ENCODE results near the gene PHF20. TPM values are rescaled to one million over a fixed set of nuclear protein-coding genes. Genes with fewer than 3 reads are reported as not detected.
"Not testable (repeated sequence)": the region's sequence is repeated elsewhere in the genome, so short reads cannot be mapped to it uniquely, and the experiment has no call there.

PHF20 gene
- total RNA-seq, 1 experiment from 2014 or later, result 22.7 TPM

GRCh38 chr20:35918021-35918420 is 146.2 kb downstream of the PHF20 start:
- DNase-seq (ENCODE audit: low read depth), result no peak

- no peak for DNase-seq (ENCODE audit: low read depth)
Observed at GRCh38 chr20:35920523-35920922, 148.7 kb downstream of the PHF20 start.

GRCh38 chr20:35929301-35929700 is 157.5 kb downstream of the PHF20 start:
- DNase-seq (ENCODE audit: low read depth), result no peak

DNA sequence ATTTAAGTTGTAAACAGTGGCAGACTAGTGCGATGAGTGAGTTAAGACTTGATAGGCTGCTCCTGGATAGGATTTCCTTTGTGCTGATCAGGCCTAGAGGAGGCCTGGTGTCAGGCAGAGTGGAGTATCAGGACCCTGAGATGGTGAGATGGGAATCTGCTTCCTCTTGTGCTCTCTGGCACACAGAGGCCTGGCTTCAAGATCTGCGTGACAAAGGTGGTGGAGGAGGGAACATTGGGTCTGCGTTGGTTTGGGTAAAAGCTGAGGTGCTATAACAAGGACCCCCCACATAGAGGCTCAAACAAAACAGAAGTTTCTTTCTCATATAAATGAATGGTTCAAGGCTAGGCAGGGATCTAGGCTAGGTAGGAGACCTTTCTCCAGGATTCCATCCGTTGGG is 162.2 kb downstream of the PHF20 start:
- no peak for DNase-seq (ENCODE audit: low read depth)

DNA sequence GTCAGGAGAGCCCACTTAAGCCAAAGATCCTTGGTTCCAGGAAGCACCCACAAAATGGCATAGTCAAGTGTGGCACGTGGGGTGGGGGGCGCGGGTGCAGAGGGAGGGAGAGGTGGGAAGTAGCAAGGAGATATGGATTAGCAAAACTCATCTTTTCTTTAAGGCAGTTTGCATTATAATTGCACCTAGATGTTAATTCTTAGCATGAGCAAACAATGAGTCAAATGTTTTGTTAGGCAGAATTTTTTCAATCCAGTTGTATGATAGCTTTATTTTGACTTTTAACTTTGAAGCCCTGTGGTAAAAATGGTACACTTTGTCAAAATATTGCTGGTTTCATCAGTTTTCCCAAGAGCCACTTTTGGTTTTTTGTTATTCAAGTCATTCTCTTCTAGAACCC is 167.4 kb downstream of the PHF20 start:
- DNase-seq (ENCODE audit: low read depth), result peak; percentile 6

DNA sequence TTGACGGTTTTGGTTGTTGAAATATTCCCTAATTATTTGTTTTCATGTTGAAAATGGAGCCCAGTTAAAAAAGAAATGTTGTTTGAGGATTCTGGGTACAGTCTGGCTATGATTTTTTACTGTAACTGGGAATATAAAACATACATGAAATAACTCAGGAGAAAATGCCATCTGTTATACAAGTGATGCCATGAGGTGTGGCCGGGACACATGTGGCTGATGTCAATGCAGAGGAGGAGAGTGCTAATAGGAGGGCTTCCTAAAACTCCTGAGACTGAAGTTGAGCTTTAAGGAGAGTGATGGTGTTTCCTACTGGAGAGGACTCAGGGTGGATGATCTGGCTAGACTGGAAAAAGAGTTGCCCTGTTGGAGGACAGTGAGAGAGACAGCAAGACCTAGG is 169.8 kb downstream of the PHF20 start:
- DNase-seq (ENCODE audit: low read depth), result no peak

DNA sequence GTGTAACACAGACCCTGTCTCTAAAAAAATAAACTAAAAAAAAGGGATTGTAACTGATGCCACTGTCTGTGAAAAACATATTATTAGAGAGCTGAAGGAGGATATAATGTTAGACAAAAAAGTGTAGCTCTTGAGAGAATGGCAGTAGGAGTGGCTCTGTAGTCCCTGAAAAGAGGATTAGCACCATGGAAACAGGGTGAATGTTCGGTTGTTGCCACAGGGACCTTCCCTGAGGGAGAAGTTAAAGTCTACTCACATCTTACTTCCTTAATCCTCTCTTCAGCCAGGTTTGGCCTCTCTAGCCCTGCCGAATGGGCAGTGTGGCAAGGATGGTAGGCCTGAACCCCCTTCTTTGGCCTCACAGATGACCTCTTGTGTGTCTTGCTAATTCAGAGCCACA is 170.4 kb downstream of the PHF20 start:
- no peak for DNase-seq (ENCODE audit: low read depth)

- DNase-seq (ENCODE audit: low read depth), result peak; percentile 25
Observed at GRCh38 chr20:35947489-35947888, 175.7 kb downstream of the PHF20 start.

DNA sequence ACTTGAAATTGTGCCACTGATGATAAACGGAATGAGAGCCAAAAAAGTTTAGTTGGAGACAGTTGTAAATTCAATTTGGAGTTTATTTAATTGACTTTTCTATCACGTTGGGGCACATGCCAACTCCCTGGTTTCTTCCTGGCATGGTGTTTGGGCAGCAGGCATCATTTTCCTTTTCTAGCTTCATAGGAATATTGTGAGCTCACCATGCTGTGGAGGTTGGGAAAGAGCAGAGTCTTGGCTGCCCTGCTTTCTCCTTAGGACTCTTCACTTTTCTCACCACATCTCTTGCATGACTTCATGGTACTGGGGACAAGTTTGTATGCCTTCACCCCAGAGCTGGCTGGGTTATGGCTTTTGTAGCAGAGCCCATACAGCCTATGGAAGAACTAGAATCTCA is 176.1 kb downstream of the PHF20 start:
- no peak for DNase-seq (ENCODE audit: low read depth)

GRCh38 chr20:35950093-35950492 is 178.3 kb downstream of the PHF20 start:
- DNase-seq (ENCODE audit: low read depth), result no peak

DNA sequence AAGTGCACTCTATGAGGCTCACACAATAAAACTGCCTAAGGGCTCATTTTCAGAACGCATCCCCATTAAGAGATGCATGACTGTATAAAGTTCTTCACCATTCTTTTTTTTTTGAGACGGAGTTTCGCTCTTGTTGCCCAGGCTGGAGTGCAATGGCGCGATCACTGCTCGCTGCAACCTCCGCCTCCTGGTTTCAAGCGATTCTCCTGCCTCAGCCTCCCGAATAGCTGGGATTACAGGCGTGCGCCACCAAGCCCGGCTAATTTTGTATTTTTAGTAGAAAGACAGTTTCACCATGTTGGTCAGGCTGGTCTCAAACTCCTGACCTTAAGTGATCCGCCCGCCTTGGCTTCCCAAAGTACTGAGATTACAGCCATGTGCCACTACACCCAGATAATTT is 180.3 kb downstream of the PHF20 start:
- DNase-seq (ENCODE audit: low read depth), result not testable (repeated sequence)

- DNase-seq (ENCODE audit: low read depth), result peak; percentile 17
Observed at GRCh38 chr20:35952480-35953386, 180.9 kb downstream of the PHF20 start.

- peak; percentile 37 for DNase-seq (ENCODE audit: low read depth)
Observed at GRCh38 chr20:35953387-35954199, 181.8 kb downstream of the PHF20 start.

GRCh38 chr20:35954200-35954906 is 182.5 kb downstream of the PHF20 start, which contains the start of gene SCAND1:
Gene SCAND1 (minus strand): TSS chr20:35954502. CDS start chr20:35954284, 218 bp downstream.
- DNase-seq (ENCODE audit: low read depth), result peak; percentile 95

GRCh38 chr20:35954907-35955251 is 183.1 kb downstream of the PHF20 start:
- DNase-seq (ENCODE audit: low read depth), result peak; percentile 42

GRCh38 chr20:35956616-35957015 is 184.8 kb downstream of the PHF20 start:
- no peak for DNase-seq (ENCODE audit: low read depth)

DNA sequence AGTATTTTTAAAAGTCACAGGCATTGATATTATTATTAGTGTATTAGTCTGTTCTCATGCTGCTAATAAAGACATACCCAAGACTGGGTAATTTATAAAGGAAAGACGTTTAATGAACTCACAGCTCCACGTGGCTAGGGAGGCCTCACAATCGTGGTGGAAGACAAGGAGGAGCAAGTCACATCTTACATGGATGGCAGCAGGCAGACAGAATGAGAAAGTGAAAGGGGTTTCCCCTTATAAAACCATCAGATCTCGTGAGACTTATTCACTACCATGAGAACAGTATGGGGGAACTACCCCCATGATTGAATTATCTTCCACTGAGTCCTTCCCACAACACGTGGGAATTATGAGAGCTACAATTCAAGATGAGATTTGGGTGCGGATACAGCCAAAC is 187.5 kb downstream of the PHF20 start:
- not testable (repeated sequence) for DNase-seq (ENCODE audit: low read depth)

- DNase-seq (ENCODE audit: low read depth), result no peak
Observed at GRCh38 chr20:35963878-35964277, 192.1 kb downstream of the PHF20 start.

- DNase-seq (ENCODE audit: low read depth), result no peak
Observed at GRCh38 chr20:35967979-35968640, 196.3 kb downstream of the PHF20 start, which contains the start of gene CNBD2. Gene CNBD2 (plus strand): TSS chr20:35968590. CDS start chr20:35968763, 173 bp downstream.

GRCh38 chr20:35968930-35969329 is 197.1 kb downstream of the PHF20 start:
- DNase-seq (ENCODE audit: low read depth), result no peak

DNA sequence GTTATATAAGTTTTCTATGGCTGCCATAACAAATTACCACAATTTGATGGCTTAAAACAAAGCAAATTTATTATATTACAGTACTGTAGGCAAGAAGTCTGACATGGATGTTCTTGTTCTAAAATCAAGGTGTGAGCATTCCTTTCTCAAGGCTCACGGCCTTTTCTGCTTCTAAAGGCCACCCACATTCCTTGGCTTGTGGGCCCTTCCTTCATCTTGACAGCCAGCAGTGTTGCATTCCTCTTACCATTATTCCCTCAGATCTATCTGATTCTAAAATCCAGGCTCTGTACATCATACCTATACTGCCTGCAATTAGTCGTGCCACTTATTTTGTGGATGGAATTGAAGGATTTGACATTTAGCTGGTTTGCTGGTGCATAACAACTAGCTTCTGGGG is 200.2 kb downstream of the PHF20 start:
- DNase-seq (ENCODE audit: low read depth), result no peak
